Activated CD8-positive, alpha-beta memory T cell treated with anti-CD3 and anti-CD28 coated beads, Interleukin-2, amount 50 U/mL, for 48 hours (primary cell): ENCODE data around the gene GBGT1.

Source experiments
- DNase-seq: peaks from one replicate; pipeline ENCODE4 v3.0.0-alpha.2; 2020

GBGT1 gene

GRCh38 chr9:133122935-133123611 is 40.6 kb downstream of the GBGT1 start:
- no peak for DNase-seq

GRCh38 chr9:133122605-133122934 is 41.1 kb downstream of the GBGT1 start:
- DNase-seq = no peak

GRCh38 chr9:133121915-133122550 is 41.7 kb downstream of the GBGT1 start:
- DNase-seq = no peak

GRCh38 chr9:133121198-133121914 is 42.4 kb downstream of the GBGT1 start, which contains the start of gene RALGDS:
Gene RALGDS (minus strand): TSS chr9:133121240. CDS start chr9:133121154, 86 bp downstream.
- DNase-seq = peak; percentile 95

GRCh38 chr9:133120501-133121197 is 43.1 kb downstream of the GBGT1 start:
- no peak for DNase-seq

- no peak for DNase-seq
Measured at GRCh38 chr9:133119846-133120500, 43.7 kb downstream of the GBGT1 start.

GRCh38 chr9:133119103-133119845 is 44.4 kb downstream of the GBGT1 start:
- no peak for DNase-seq

GRCh38 chr9:133118568-133118967 is 45.1 kb downstream of the GBGT1 start:
- no peak for DNase-seq

GRCh38 chr9:133118179-133118520 is 45.6 kb downstream of the GBGT1 start:
- no peak for DNase-seq

- DNase-seq = no peak
Measured at GRCh38 chr9:133117271-133118178, 46.2 kb downstream of the GBGT1 start.

GRCh38 chr9:133116346-133117231 is 47.1 kb downstream of the GBGT1 start:
- no peak for DNase-seq

- DNase-seq = no peak
Measured at GRCh38 chr9:133115604-133116345, 47.9 kb downstream of the GBGT1 start.

- DNase-seq = no peak
Measured at GRCh38 chr9:133114886-133115603, 48.7 kb downstream of the GBGT1 start.

- DNase-seq = no peak
Measured at GRCh38 chr9:133113949-133114885, 49.5 kb downstream of the GBGT1 start.

GRCh38 chr9:133113163-133113948 is 50.4 kb downstream of the GBGT1 start:
- no peak for DNase-seq

- DNase-seq = no peak
Measured at GRCh38 chr9:133112663-133113026, 51.1 kb downstream of the GBGT1 start.
